Breast epithelium (tissue), 3 donors: ENCODE results near the gene CFAP65.

Source experiments
- POLR2A ChIP-seq: fragments of 450-650 bp; IDR thresholded peaks from one replicate; pipeline ENCODE4 v1.6.1; 2016; ENCODE audit warnings: antibody characterized with exemption, mild to moderate bottlenecking, moderate library complexity
- POLR2AphosphoS5 ChIP-seq, 3 donors: sonication (generic); formaldehyde crosslinking; IDR thresholded peaks; one replicate each; pipeline ENCODE4 v1.6.1; 2017; ENCODE audit warnings: antibody characterized with exemption in 3 of 3
- TF ChIP-seq, protein P1 (sequence below), 3 donors: fragments of 450-650 bp; IDR thresholded peaks; one replicate each; pipeline ENCODE4 v1.5.1; 2016 to 2017; ENCODE audit warnings: antibody characterized with exemption in 3 of 3, mild to moderate bottlenecking in 3 of 3, moderate library complexity in 3 of 3

GRCh38 chr2:219018726-219019125 lies 22.6 kb downstream of the CFAP65 start:
- TF ChIP-seq, protein P1, sequence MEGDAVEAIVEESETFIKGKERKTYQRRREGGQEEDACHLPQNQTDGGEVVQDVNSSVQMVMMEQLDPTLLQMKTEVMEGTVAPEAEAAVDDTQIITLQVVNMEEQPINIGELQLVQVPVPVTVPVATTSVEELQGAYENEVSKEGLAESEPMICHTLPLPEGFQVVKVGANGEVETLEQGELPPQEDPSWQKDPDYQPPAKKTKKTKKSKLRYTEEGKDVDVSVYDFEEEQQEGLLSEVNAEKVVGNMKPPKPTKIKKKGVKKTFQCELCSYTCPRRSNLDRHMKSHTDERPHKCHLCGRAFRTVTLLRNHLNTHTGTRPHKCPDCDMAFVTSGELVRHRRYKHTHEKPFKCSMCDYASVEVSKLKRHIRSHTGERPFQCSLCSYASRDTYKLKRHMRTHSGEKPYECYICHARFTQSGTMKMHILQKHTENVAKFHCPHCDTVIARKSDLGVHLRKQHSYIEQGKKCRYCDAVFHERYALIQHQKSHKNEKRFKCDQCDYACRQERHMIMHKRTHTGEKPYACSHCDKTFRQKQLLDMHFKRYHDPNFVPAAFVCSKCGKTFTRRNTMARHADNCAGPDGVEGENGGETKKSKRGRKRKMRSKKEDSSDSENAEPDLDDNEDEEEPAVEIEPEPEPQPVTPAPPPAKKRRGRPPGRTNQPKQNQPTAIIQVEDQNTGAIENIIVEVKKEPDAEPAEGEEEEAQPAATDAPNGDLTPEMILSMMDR (IDR thresholded peaks at IDR 0.05): no peak
- TF ChIP-seq POLR2AphosphoS5 (IDR thresholded peaks at IDR 0.05): no peak
- no peak for TF ChIP-seq POLR2A
